ENCODE results near the gene PTGES. TPM values are rescaled to one million over a fixed set of nuclear protein-coding genes. Genes with fewer than 3 reads are reported as not detected.
A peak's percentile ranks its signal among the peaks of the same experiment; 100 is the strongest.
"Not testable (repeated sequence)": the region's sequence is repeated elsewhere in the genome, so short reads cannot be mapped to it uniquely, and the experiment has no call there.

Gene PTGES
- total RNA-seq, 1 donor from 2014 or later: 39.5 TPM

DNA sequence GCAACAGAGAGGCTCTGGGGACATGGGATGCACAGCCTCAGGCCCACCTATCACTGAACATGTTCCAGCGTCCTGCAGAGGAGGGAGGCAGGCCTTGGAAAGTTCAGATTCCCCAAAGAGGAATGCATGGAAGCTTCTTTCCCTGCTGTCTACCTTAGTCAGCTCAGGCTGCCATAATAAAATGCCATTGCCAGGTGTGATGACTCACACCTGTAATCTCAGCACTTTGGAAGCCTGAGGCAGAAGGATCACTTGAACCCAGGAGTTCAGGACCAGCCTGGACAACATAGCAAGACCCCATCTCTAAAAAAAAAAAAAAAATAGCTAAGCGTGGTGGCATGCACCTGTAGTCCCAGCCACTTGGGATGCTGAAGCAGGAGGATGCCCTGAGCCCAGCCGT is 25.6 kb upstream of the PTGES start:
- DNase-seq (ENCODE audit: low read depth): no peak
- H3K4me3 ChIP-seq (ENCODE audit: low read depth, low read length): no peak overlapping the region
- TF ChIP-seq, protein P1, sequence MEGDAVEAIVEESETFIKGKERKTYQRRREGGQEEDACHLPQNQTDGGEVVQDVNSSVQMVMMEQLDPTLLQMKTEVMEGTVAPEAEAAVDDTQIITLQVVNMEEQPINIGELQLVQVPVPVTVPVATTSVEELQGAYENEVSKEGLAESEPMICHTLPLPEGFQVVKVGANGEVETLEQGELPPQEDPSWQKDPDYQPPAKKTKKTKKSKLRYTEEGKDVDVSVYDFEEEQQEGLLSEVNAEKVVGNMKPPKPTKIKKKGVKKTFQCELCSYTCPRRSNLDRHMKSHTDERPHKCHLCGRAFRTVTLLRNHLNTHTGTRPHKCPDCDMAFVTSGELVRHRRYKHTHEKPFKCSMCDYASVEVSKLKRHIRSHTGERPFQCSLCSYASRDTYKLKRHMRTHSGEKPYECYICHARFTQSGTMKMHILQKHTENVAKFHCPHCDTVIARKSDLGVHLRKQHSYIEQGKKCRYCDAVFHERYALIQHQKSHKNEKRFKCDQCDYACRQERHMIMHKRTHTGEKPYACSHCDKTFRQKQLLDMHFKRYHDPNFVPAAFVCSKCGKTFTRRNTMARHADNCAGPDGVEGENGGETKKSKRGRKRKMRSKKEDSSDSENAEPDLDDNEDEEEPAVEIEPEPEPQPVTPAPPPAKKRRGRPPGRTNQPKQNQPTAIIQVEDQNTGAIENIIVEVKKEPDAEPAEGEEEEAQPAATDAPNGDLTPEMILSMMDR (IDR thresholded peaks at IDR 0.05; ENCODE audit: insufficient read depth, low read length, poor library complexity, severe bottlenecking): no peak
- H3K27me3 ChIP-seq (ENCODE audit: control insufficient read depth, insufficient read depth, low read length): no peaks in the 10 kb centered on the region
- no peaks in the 10 kb centered on the region for H3K36me3 ChIP-seq (ENCODE audit: control insufficient read depth, insufficient read depth, low read length)

DNA sequence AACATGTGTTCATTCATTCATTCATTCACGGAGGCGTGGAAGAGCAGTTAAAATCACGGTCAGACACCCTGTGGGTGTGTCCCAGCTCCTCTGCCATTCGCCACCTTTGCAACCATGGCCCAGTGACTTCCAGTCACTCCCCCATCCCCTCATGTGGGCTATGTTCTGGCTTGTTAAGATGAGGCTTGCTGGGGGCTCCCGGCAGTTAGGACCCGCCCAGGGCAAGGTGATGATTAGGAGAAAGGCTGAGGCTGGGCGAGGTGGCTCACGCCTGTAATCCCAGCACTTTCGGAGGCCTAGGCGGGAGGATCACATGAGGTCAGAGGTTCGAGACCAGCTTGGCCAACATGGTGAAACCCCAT is 24.9 kb upstream of the PTGES start:
- TF ChIP-seq, protein P1 (IDR thresholded peaks at IDR 0.05; ENCODE audit: insufficient read depth, low read length, poor library complexity, severe bottlenecking): no peak
- DNase-seq (ENCODE audit: low read depth): no peak

DNA sequence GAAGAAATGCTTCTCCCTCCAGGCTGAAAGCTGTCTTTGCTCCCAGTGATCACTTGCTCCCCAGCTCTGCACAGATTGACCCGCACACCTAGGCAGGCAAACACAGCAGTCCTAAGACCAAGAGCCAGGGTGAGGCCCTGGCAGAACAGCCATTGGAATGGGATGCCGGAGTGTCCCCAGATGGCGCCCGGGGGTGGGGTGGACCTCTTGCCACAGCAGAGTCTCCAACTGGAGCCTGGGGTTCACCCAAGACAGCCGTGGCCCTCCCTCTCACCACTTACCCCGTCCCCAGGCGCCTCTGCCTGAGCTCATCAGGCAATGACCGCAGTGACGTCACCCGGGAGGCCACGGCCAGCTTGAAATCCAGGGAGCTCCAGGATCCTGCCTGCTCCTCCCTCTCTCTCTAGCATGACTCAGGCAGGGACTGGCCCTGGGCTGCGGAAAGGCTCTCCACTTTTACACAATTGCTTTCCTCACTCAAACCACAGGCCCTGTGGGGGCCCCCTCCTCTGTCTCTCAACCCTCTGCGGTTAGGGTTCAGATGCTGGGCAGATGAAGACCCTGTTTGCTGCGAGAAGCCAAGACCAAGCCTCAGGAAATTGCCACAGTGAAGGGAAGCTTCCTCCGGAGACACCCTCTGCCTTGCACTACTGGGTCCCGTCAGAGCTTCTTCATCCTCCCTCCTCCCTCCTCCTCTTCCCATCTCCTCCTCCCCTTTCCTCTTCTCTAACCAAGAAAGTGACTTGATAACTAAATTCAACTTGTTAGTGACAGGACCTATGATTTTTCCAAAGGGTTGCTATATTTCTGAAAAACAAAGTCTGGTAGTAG is 24.3 kb upstream of the PTGES start:
- TF ChIP-seq, protein P1 (IDR thresholded peaks at IDR 0.05; ENCODE audit: insufficient read depth, low read length, poor library complexity, severe bottlenecking): no peak
- H3K27me3 ChIP-seq (ENCODE audit: control insufficient read depth, insufficient read depth, low read length): no peaks in the 10 kb centered on the region
- H3K36me3 ChIP-seq (ENCODE audit: control insufficient read depth, insufficient read depth, low read length): no peaks in the 10 kb centered on the region
- no peak overlapping the region for H3K4me3 ChIP-seq (ENCODE audit: low read depth, low read length)
- DNase-seq (ENCODE audit: low read depth): peak; percentile 96

More for the DNA sequence above, 24.9 kb upstream of the PTGES start:
- Histone ChIP-seq H3K27me3 (ENCODE audit: control insufficient read depth, insufficient read depth, low read length) (no peaks in the 10 kb centered on the region), H3K36me3 (ENCODE audit: control insufficient read depth, insufficient read depth, low read length) (no peaks in the 10 kb centered on the region), H3K4me3 (ENCODE audit: low read depth, low read length) (no peak overlapping the region)

DNA sequence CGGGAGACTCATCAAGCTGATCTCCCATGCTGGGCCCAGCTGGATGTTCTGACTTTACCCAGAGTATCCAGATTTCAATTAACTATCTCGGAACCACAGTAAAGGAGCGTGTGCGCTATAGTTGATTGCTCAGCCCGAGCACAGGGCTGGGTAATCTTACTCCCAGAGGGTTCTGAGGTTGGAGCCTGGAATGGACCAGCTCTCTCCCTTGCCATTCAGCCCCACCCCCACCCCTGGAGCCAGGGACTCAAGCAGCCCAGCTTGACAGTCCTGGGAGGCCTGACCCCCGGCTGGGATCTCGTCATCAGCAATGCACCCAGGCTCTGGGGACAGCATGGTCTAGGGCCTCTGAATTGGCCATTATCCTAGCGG is 23.7 kb upstream of the PTGES start:
- Histone ChIP-seq H3K4me3 (ENCODE audit: low read depth, low read length) (no peak overlapping the region), H3K36me3 (ENCODE audit: control insufficient read depth, insufficient read depth, low read length) (no peaks in the 10 kb centered on the region), H3K27me3 (ENCODE audit: control insufficient read depth, insufficient read depth, low read length) (no peaks in the 10 kb centered on the region)
- DNase-seq (ENCODE audit: low read depth): no peak
- TF ChIP-seq, protein P1 (IDR thresholded peaks at IDR 0.05; ENCODE audit: insufficient read depth, low read length, poor library complexity, severe bottlenecking): no peak

DNA sequence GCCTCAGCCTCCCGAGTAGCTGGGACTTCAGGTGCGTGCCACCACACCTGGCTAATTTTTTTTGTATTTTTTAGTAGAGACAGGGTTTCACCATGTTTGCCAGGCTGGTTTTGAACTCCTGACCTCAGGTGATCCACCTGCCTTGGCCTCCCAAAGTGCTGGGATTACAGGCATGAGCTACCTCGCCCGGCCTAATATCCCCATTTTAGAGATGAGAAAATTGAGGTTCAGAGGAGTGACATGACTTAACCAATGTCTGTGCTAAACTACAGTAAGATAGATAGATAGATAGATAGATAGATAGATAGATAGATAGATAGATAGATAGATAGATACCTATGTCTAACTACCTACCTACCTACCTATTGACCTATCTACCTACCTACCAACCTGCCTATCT is 23.3 kb upstream of the PTGES start:
- not testable (repeated sequence) for H3K36me3 ChIP-seq (ENCODE audit: control insufficient read depth, insufficient read depth, low read length); H3K27me3 ChIP-seq (ENCODE audit: control insufficient read depth, insufficient read depth, low read length); DNase-seq (ENCODE audit: low read depth); H3K4me3 ChIP-seq (ENCODE audit: low read depth, low read length)

DNA sequence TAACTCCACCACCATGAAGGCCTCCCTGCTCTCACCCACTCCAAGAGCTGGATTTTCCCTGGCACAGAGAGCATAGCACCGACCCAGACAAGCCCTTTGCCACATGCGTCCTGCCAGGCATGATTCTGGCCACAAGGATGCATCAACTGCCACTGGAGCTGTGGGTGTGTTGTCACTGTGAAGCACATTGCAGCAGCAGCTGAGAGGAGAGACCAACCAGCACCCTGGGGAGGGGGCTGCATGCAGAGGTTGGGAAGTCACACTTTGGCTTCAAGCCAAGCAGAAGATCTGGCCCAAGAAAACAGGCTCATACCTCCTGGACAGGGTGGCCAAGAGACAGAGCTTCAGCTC is 22.6 kb upstream of the PTGES start:
- no peaks in the 10 kb centered on the region for H3K36me3 ChIP-seq (ENCODE audit: control insufficient read depth, insufficient read depth, low read length)
- TF ChIP-seq, protein P1 (IDR thresholded peaks at IDR 0.05; ENCODE audit: insufficient read depth, low read length, poor library complexity, severe bottlenecking): no peak
- DNase-seq (ENCODE audit: low read depth): no peak
- no peaks in the 10 kb centered on the region for H3K27me3 ChIP-seq (ENCODE audit: control insufficient read depth, insufficient read depth, low read length)
- H3K4me3 ChIP-seq (ENCODE audit: low read depth, low read length): no peak overlapping the region
